ENCODE results near the gene ENG.
A peak's percentile ranks its signal among the peaks of the same experiment; 100 is the strongest.

The ENG gene

GRCh38 chr9:127868278-127868902 lies 13.9 kb upstream of the ENG start:
- peaks cover 22% of the 10 kb centered on the region for H3K4me1 ChIP-seq (ENCODE audit: insufficient read depth, insufficient read length)
- TF ChIP-seq YY1 (IDR thresholded peaks at IDR 0.05; ENCODE audit: insufficient read depth, insufficient read length), result no peak
- TF ChIP-seq SUZ12 (IDR thresholded peaks at IDR 0.05; ENCODE audit: extremely low read depth, insufficient read depth, insufficient read length), result no peak
- TF ChIP-seq ZNF274 (IDR thresholded peaks at IDR 0.05; ENCODE audit: low read depth, low read length), result no peak
- H3K36me3 ChIP-seq (ENCODE audit: insufficient read depth, insufficient read length, low read length), result peaks cover 46% of the 10 kb centered on the region

GRCh38 chr9:127867356-127868277 lies 13.2 kb upstream of the ENG start:
- DNase-seq (ENCODE audit: low read depth, low spot score), result no peak
- peak overlapping the region; percentile 42 for H3K9ac ChIP-seq (ENCODE audit: insufficient read length, low read depth)
- no peaks in the 10 kb centered on the region for H3K27me3 ChIP-seq (ENCODE audit: insufficient read depth, insufficient read length)
- TF ChIP-seq SUZ12 (IDR thresholded peaks at IDR 0.05; ENCODE audit: extremely low read depth, insufficient read depth, insufficient read length) (no peak), ZNF274 (IDR thresholded peaks at IDR 0.05; ENCODE audit: low read depth, low read length) (no peak), YY1 (IDR thresholded peaks at IDR 0.05; ENCODE audit: insufficient read depth, insufficient read length) (no peak)
- peaks cover 39% of the 10 kb centered on the region for H3K36me3 ChIP-seq (ENCODE audit: insufficient read depth, insufficient read length, low read length)
- H3K4me1 ChIP-seq (ENCODE audit: insufficient read depth, insufficient read length), result peaks cover 21% of the 10 kb centered on the region
- no peak overlapping the region for H3K4me3 ChIP-seq (ENCODE audit: insufficient read length, low read depth)
- H3K9me3 ChIP-seq (ENCODE audit: insufficient read depth, low read length), result no peaks in the 10 kb centered on the region

More at GRCh38 chr9:127868278-127868902, 13.9 kb upstream of the ENG start:
- H3K9ac ChIP-seq (ENCODE audit: insufficient read length, low read depth), result no peak overlapping the region
- no peak overlapping the region for H3K4me3 ChIP-seq (ENCODE audit: insufficient read length, low read depth)
- DNase-seq (ENCODE audit: low read depth, low spot score), result no peak
- no peaks in the 10 kb centered on the region for H3K27me3 ChIP-seq (ENCODE audit: insufficient read depth, insufficient read length)
- H3K9me3 ChIP-seq (ENCODE audit: insufficient read depth, low read length), result no peaks in the 10 kb centered on the region

GRCh38 chr9:127866535-127866934 lies 12.1 kb upstream of the ENG start:
- Histone ChIP-seq H3K4me1 (ENCODE audit: insufficient read depth, insufficient read length) (peaks cover 19% of the 10 kb centered on the region), H3K36me3 (ENCODE audit: insufficient read depth, insufficient read length, low read length) (peaks cover 30% of the 10 kb centered on the region), H3K9ac (ENCODE audit: insufficient read length, low read depth) (no peak overlapping the region), H3K9me3 (ENCODE audit: insufficient read depth, low read length) (no peaks in the 10 kb centered on the region), H3K27me3 (ENCODE audit: insufficient read depth, insufficient read length) (no peaks in the 10 kb centered on the region), H3K4me3 (ENCODE audit: insufficient read length, low read depth) (no peak overlapping the region)
- DNase-seq (ENCODE audit: low read depth, low spot score), result no peak
- no peak for TF ChIP-seq ZNF274 (IDR thresholded peaks at IDR 0.05; ENCODE audit: low read depth, low read length)
- no peak for TF ChIP-seq SUZ12 (IDR thresholded peaks at IDR 0.05; ENCODE audit: extremely low read depth, insufficient read depth, insufficient read length)
- TF ChIP-seq YY1 (IDR thresholded peaks at IDR 0.05; ENCODE audit: insufficient read depth, insufficient read length), result no peak

- Histone ChIP-seq H3K4me1 (ENCODE audit: insufficient read depth, insufficient read length) (peaks cover 19% of the 10 kb centered on the region), H3K36me3 (ENCODE audit: insufficient read depth, insufficient read length, low read length) (peaks cover 23% of the 10 kb centered on the region), H3K27me3 (ENCODE audit: insufficient read depth, insufficient read length) (no peaks in the 10 kb centered on the region), H3K9ac (ENCODE audit: insufficient read length, low read depth) (no peak overlapping the region), H3K4me3 (ENCODE audit: insufficient read length, low read depth) (no peak overlapping the region), H3K9me3 (ENCODE audit: insufficient read depth, low read length) (no peaks in the 10 kb centered on the region)
- no peak for DNase-seq (ENCODE audit: low read depth, low spot score)
- no peak for TF ChIP-seq SUZ12 (IDR thresholded peaks at IDR 0.05; ENCODE audit: extremely low read depth, insufficient read depth, insufficient read length)
- no peak for TF ChIP-seq ZNF274 (IDR thresholded peaks at IDR 0.05; ENCODE audit: low read depth, low read length)
- no peak for TF ChIP-seq YY1 (IDR thresholded peaks at IDR 0.05; ENCODE audit: insufficient read depth, insufficient read length)
These were observed 11.4 kb upstream of the ENG start for GRCh38 chr9:127865645-127866464.

GRCh38 chr9:127863191-127863621 lies 8.7 kb upstream of the ENG start:
- DNase-seq (ENCODE audit: low read depth, low spot score), result no peak
- TF ChIP-seq YY1 (IDR thresholded peaks at IDR 0.05; ENCODE audit: insufficient read depth, insufficient read length) (no peak), SUZ12 (IDR thresholded peaks at IDR 0.05; ENCODE audit: extremely low read depth, insufficient read depth, insufficient read length) (no peak), ZNF274 (IDR thresholded peaks at IDR 0.05; ENCODE audit: low read depth, low read length) (no peak)
- no peak overlapping the region for H3K9ac ChIP-seq (ENCODE audit: insufficient read length, low read depth)
- H3K4me1 ChIP-seq (ENCODE audit: insufficient read depth, insufficient read length), result peaks cover 10% of the 10 kb centered on the region
- H3K36me3 ChIP-seq (ENCODE audit: insufficient read depth, insufficient read length, low read length), result peaks cover 18% of the 10 kb centered on the region
- H3K4me3 ChIP-seq (ENCODE audit: insufficient read length, low read depth), result no peak overlapping the region
- no peaks in the 10 kb centered on the region for H3K27me3 ChIP-seq (ENCODE audit: insufficient read depth, insufficient read length)
- H3K9me3 ChIP-seq (ENCODE audit: insufficient read depth, low read length), result no peaks in the 10 kb centered on the region

GRCh38 chr9:127862075-127863011 lies 7.9 kb upstream of the ENG start:
- Histone ChIP-seq H3K4me1 (ENCODE audit: insufficient read depth, insufficient read length) (peaks cover 3% of the 10 kb centered on the region), H3K9me3 (ENCODE audit: insufficient read depth, low read length) (no peaks in the 10 kb centered on the region), H3K36me3 (ENCODE audit: insufficient read depth, insufficient read length, low read length) (peaks cover 9% of the 10 kb centered on the region), H3K27me3 (ENCODE audit: insufficient read depth, insufficient read length) (no peaks in the 10 kb centered on the region), H3K4me3 (ENCODE audit: insufficient read length, low read depth) (no peak overlapping the region), H3K9ac (ENCODE audit: insufficient read length, low read depth) (no peak overlapping the region)
- DNase-seq (ENCODE audit: low read depth, low spot score), result no peak
- TF ChIP-seq SUZ12 (IDR thresholded peaks at IDR 0.05; ENCODE audit: extremely low read depth, insufficient read depth, insufficient read length) (no peak), YY1 (IDR thresholded peaks at IDR 0.05; ENCODE audit: insufficient read depth, insufficient read length) (no peak), ZNF274 (IDR thresholded peaks at IDR 0.05; ENCODE audit: low read depth, low read length) (no peak)
